ENCODE data around the gene RAB22A. TPM values are rescaled to one million over a fixed set of nuclear protein-coding genes. Genes with fewer than 3 reads are reported as not detected.

Gene RAB22A
- total and polyA plus RNA-seq, 9 of the 15 experiments (the other 6 are each of a cell fraction or from before 2014, with no cell fraction given) = 1.1 to 8.0 (median 6.7) TPM

GRCh38 chr20:58407201-58407873 lies 97.8 kb downstream of the RAB22A start (continued):
- TF ChIP-seq SMARCC2 (IDR thresholded peaks at IDR 0.05; ENCODE audit: low read depth) = 0 out of 2 replicates have a peak, but pooled peaks have one; percentile 33
- TF ChIP-seq RNF2 (IDR thresholded peaks at IDR 0.05) = no peak
- TF ChIP-seq KHSRP (IDR thresholded peaks at IDR 0.05) = no peak
- no peak for TF ChIP-seq STAT5B (CRISPR knock-in tag; IDR thresholded peaks at IDR 0.05)
- no peak for TF ChIP-seq ZNF311 (CRISPR knock-in tag; IDR thresholded peaks at IDR 0.05)
- peak; percentile 93 for TF ChIP-seq MEIS2 (IDR thresholded peaks at IDR 0.05; ENCODE audit: partially characterized antibody)
- TF ChIP-seq ZBTB34 (CRISPR knock-in tag; IDR thresholded peaks at IDR 0.05) = no peak
- no peak for TF ChIP-seq L3MBTL2 (IDR thresholded peaks at IDR 0.05)
- TF ChIP-seq FOSL1 (tag; conservative IDR thresholded peaks at IDR 0.05) = peak; percentile 37; the same call in 1 of the 2 replicates
- TF ChIP-seq EGR1 (conservative IDR thresholded peaks at IDR 0.05) = no peak
- no peak for TF ChIP-seq ZKSCAN3 (CRISPR knock-in tag; IDR thresholded peaks at IDR 0.05)
- peak in 1 of 3 experiments; percentile 83; a peak in 2 of 6 replicates for TF ChIP-seq ZBTB11 (CRISPR knock-in tag; IDR thresholded peaks at IDR 0.05)
- peak; percentile 80 for TF ChIP-seq PKNOX1 (IDR thresholded peaks at IDR 0.05)
- TF ChIP-seq ZFP36 (IDR thresholded peaks at IDR 0.05; ENCODE audit: low read depth, low read length, partially characterized antibody) = no peak
- TF ChIP-seq FOXA3 (CRISPR knock-in tag; conservative IDR thresholded peaks at IDR 0.05 in 1 of 2, IDR thresholded peaks at IDR 0.05 in 1 of 2) = no peak
- TF ChIP-seq NFRKB (IDR thresholded peaks at IDR 0.05; ENCODE audit: low read depth) = no peak
- peak; percentile 37; the same call in 1 of the 2 replicates for TF ChIP-seq EP400 (IDR thresholded peaks at IDR 0.05)
- TF ChIP-seq HMGXB4 (CRISPR knock-in tag; IDR thresholded peaks at IDR 0.05) = no peak
- TF ChIP-seq MAFK (IDR thresholded peaks at IDR 0.05; ENCODE audit: low read length) = peak; percentile 71; the same call in 1 of the 2 replicates
- TF ChIP-seq POLR2G (IDR thresholded peaks at IDR 0.05; ENCODE audit: low read depth, low read length) = no peak
- TF ChIP-seq MAFG (tag; conservative IDR thresholded peaks at IDR 0.05) = peak; percentile 90
